ENCODE results near the gene CAMK1G.

Gene CAMK1G

DNA sequence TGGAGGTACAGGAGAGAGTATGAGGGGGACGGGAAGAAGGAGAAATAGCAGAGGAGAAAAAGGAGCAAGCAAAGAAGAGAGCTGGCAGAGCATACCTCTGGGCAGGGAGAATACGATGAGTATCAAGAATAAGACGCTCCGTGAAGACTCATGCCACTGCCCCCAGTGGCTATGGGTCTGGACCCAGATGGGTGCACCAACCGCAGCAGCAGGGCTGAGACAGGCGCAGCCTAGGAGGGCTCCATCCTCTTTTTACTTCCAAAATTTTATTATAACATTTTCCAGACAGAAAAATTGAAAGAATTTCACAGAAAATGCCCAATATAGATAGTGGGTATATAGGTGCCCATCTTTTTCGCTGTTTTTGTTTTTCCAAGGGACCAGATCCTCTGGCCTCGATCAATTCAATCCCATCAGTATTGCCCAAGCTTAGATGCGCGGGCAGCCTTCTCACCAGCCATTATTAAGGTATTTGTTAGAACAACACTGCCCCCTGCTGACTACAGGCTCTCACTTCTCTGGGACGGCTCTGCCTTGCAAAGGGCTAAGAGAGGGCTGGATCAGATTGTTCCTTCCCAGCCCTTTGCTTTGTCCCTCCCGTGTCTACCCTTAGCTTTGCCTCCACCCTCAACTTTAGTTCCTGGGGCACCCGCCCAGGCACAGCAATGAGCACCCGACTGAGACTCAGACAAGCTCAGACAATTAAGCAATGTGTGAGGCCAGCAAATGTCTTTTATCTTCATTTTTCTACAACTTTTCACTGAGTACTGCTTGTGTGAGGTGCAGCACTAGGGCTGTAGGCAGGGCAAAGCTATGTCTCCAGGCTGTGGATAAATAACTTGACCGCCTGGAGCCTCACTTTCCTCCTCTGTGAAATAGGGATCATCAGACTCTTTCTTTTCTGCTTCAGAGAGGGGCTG, 17.5 kb upstream of the CAMK1G start:
- peak; percentile 86 for FAIRE-seq

DNA sequence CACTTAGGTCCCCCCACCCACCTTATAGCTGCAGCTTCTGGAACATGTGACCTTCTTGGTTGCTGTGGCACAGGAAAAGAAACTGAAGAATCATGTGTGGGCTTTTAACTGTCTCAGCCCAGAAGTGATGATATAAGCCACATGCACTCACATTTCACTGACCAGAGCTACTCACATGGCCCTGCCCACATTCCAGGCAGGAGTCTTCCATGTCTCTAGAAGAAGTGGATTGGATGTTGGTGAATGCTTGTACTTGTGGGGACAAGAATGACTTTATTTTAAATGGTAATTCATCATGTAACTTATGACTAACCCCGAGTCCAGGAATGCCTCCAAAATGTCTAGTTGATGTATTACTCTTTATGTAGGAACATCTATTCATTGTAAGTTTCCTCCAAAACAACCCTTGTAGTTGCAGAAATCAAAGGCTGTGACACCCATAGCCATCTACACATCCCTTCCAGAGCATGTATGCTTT, 15.8 kb upstream of the CAMK1G start:
- no peak for FAIRE-seq

DNA sequence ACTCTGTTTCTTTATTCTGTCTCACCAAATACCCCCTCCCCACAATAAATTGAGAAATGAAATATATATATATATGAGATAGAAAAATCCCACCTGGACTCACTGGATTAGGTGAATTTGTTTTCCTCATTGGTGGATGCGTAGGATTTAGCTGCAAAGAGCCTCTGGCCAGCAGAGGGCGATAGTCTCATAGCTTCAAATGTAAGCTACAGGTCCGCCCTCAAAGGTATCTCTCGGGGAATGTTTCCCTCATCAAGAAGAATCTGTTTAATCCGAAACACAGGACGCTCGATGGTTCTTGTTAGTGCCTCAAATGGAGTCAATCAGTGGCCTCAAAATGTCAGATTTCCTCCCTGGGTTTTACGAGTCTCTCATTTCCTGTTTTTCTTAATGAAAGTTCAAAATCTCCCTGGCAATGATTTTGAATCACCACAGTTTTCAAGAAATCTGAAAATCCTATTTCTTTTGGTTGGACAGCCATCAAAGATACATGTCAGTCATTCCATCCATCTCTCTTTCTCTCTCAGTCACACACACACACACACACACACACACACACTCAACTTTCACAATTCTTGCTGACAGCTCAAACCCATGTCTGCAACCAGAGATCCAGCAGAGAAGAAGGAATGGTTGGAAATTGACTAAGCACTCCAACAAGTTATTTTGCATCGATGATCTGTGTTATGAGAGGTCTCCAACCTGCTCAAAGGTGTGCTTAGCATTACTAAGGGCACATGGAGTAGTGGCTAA, 13.9 kb upstream of the CAMK1G start:
- peak; percentile 69 for FAIRE-seq

DNA sequence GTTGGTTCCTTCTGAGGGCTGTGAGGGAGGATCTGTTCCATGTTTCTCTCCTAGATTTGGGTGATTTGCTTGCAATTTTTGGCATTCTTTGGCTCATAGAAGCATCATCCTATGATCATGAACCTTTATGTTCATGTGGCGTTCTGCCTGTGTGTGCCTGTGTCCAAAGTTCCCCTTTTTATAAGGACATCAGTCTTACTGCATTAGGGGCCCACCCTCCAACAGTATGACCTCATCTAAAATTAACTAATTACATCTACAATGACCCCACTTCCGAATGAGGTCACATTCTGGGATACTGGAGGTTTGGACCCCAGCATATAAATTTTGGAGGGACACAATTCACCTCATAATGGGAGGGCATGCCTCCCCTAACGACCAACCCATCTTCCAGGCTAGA, 12.8 kb upstream of the CAMK1G start:
- FAIRE-seq: no peak

DNA sequence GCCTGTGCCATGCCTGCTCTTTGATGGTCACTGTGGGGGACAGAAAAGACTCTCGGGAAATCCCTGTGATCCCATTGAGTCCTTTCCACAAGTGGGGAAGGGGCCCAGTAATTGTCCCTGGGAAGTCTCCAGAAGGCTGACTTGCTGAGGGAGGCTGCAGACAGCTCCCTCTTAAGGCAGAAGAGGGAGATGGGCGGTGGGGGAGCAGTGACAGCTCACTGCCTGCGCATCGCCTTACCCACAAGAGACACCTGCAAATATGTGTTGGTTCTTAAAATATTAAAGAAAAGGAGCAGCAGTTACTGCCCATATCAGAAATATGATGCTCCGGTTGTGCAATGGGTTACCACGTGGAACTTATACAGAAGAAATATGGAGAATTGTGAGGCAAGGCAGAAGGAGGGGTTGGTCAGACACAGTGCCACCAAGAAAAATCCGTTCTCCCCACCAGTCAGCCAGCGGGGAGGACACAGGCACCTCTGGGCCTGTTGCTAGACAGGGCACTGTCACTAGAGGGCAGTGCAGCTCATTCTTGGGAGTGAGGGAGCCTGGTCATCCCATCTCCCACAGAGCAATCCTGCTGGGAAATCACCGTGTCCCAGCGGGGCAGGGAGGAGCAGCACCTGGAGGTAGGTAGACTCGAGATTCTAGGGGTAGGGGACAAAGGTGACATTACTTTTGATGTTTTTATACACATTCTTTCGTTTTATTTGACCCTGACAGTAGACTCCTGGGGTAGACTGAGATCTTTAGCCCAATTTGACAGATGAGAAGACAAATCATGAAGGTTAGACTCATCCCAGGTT, 6.9 kb upstream of the CAMK1G start:
- FAIRE-seq: no peak

DNA sequence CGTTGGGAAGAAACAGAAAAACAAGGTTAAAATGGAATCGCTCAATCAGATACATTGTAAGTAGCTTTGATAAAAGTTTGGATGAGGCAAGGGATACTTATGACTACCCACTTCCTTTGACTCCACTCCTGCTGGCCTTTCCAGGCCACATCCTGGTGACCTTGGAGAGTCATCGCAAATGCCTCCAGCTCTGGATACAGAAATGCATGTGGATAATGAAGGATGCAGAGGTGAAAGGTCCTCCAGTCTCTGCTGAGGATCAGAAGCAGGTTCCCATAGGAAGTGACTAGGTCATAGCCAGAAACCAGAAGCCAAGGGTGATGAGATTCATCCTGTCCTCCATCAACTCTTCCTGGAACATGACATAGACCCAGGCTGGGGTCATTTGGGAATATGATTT, 6.2 kb upstream of the CAMK1G start:
- no peak for FAIRE-seq

DNA sequence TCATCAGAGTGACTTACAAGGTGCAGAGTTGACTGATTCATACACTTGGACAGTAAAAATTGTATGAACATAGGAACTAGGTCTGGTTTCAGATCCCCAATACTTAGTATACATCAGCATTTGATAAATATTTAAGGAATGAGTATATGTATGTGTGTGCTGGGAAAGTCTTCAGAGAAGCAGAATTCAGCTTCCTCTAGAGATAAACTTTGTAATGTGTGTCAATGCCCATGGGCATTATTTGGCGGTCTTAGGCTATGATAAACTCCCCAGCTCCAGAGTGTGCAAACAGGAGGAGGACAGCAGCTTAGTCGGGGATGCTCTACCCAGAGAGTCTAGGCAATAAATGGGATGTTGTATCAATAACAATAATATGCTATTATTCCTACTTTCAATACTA, 2.9 kb upstream of the CAMK1G start:
- no peak for FAIRE-seq

DNA sequence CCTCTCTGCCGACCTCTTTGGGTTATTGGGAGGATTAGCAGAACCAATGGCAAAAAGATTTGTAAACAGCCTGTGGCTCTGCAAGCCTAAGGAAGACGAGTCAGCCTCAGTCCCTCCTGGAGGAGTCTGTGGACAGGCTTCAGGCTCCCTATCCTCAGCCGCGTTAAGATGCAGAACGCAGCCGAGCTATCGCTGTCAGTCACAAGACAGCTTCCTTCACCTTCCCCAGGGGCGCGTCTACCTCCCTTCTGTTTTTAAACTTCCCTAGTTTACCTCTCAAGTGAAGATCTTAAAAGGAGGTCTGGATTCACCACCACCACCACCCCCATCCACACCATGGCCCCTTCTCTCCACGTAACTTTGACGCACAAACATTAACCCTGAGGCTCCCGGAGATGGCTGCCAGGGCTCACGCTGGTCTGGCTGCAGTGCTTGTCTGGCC, 738 bp downstream of the CAMK1G start:
- FAIRE-seq: no peak

DNA sequence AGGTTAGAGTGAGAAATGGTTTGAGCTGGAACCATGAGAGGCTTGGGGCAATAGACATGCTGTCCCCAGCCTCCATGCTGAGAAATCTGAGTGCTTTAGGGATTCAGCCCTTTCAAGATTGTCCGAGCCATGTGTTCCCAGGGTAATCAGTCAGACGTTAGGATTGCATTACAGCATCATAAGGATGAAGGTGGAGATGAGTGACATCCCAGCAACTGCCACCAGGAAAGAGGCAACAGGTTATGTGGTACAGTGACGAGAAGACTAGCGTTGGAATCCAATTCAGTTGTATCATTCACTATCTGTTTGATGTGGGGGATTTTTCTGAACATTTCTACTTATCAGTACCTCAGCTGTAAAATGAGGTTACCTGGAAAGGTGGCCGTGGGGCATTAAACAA, 1.7 kb downstream of the CAMK1G start:
- FAIRE-seq: no peak

DNA sequence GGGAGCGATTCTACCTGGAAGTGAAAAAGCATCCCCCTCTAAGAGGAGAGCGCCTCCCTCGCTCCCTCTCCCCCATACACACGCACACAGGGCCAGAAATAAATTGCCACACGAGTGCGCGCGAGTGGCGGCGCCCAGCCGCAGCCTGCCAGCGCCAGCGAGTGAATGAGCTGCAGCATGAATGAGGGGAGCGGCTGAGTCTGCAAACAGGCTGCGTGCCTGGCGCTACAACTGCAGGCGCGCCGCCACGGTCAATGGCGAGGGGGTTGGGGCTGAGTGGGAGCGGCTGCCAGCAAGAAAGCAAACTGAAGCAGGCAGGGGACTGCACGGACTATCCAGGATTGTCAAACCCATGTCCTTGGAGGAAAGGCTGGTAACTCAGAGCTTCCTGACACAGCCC, 2.2 kb downstream of the CAMK1G start:
- no peak for FAIRE-seq

DNA sequence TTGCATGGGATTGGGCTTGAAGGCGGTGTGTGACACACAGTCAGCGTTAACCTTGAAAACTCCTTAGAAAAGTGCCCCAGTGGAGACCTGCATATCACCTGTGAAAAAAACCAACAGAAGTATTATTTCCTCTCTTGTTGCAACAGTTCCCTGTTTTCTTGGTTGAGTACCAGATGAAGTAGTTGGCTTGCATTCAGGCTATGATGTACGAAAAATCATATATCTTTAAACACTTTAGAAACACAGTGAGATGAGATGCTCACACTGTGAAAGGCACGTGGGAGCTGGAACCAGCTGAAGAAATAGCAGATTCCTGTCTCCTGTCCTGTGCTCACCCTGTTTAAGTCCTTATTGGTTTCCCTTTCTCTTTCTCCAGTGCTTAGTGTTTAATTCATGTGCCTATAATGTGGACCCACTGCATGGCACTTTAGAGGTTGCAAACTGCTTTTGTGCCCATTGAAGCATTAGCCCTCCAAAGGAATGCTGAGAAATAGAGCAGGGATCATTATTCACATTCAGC, 2.8 kb downstream of the CAMK1G start:
- no peak for FAIRE-seq

DNA sequence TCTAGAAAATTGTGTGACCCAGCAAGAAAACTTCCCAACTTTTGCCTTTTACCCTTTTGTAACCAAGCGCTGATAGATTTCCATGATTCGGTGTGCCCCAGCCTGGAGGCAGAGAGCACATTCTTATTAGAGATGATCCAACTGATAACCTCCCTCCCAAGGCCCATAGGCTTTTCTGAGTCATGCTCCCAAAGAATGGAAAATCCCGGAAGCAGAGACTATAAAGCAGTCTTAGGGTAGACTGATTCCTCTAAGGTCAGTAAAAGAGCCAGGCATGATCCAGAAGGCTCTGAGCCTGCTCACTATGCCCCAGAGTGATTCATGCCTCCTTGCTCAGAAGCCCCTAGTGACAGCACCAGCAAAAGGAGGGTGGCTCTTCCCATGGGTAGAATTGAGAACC, 4.3 kb downstream of the CAMK1G start:
- FAIRE-seq: no peak

DNA sequence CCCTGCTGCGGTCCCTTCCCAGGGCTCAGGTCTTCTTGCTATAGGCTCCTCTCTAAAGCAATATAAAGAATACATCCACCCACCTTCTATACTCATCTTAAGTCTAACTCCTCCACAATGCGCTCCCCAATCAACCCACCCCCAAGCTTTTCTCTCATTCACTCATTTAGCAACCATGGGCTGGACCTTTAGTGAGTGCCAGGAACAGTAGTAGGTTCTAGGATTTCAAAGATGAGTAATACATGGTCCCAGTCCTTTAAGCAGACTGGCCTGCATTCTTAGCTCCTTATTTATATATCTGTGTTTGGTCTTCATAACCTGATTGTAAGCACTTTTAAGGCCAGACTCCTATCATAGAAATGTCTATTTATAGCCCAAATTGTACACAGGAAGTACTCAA, 5.9 kb downstream of the CAMK1G start:
- FAIRE-seq: no peak

DNA sequence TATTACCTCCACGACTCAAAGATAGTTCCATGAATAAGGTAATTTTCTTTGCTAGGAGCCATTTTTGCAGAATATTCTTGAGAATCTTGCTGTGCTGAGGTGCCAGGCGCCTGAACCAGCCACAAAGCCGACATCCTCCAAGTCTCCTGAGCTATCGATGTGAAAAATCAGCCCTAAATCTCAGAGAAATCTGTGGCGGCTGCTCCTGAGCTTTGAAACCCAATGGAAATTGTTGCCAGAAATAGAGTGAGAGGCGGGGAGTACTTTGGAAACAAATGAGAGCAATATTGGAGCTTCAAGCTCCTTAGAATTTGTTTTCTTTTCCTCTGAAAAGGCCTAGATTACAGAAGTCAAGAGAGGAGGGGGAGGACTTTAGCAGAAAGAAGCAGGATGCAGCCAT, 6.3 kb downstream of the CAMK1G start:
- no peak for FAIRE-seq

DNA sequence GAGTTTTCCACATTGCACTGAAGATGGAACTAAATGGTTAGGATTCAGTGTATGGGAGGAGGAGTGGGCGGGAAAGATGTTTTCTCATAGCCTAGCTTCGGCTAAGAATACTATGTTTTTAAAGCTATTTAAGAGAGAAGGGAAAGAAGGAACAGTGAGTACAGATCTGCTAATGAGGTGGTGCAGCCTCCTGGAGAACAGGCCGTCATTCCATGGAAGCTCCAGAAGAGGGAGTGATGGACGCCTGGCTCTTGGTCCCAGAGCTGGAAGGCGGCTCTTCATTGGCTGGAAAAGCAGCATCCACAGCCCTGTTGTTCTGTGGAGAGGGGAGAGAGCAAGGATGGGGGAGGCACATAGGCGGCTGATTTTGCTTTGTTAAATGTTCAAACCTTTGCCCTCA, 6.9 kb downstream of the CAMK1G start:
- FAIRE-seq: no peak

DNA sequence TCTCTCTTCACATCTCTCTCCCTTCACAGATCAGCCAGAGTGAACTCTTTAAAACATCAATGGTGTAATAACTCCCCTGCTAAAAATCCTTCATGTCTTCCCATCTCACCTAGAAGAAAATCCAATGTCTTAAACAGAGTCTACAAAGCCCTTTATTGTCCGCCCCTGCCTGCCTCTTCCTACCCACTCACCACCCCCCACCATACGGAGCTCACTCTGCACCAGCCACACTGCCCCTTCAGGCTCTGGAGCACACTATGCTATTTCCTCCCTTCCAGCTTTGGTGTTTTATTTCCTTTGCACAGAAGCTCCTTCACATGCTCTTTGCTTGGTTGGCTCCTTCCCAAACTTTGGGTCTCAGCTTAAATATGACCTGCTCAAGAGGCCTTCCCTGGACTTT, 10.2 kb downstream of the CAMK1G start:
- no peak for FAIRE-seq

DNA sequence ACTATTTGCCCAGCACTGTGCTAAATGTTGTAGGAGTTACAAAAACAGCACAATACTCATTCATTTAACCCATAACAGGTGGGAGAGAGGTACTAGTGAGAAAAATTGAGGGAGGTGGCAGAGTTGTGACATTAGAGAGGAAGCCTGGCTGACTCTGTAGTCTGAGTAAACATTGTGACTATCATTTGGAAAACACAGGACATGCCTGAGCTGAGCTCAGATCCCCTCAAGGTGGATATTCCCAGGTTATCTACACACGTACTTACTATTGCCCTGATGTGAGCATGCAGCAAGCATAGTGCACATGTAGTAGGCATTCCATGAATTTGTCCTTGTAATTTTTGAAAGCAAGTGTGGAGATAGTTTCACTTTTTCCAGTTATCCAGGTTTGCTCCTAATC, 10.9 kb downstream of the CAMK1G start:
- FAIRE-seq: no peak

DNA sequence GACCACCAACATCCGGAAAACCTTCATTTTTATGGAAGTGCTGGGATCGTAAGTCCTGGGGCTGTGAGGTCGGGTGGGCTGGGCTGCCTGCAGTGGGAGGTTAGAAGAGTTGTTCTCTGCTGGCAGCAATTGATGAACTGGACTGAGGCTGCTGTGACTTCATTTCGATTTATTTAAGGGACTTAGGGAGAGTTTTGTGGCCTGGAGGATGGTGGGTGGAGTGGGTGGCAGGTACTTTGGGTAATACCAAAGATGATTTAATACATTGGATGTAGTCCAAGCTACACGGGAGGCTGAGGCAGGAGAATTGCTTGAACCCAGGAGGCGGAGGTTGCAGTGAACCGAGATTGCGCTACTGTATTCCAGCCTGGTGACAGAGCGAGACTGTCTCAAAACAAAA, 11.5 kb downstream of the CAMK1G start:
- FAIRE-seq: no peak

DNA sequence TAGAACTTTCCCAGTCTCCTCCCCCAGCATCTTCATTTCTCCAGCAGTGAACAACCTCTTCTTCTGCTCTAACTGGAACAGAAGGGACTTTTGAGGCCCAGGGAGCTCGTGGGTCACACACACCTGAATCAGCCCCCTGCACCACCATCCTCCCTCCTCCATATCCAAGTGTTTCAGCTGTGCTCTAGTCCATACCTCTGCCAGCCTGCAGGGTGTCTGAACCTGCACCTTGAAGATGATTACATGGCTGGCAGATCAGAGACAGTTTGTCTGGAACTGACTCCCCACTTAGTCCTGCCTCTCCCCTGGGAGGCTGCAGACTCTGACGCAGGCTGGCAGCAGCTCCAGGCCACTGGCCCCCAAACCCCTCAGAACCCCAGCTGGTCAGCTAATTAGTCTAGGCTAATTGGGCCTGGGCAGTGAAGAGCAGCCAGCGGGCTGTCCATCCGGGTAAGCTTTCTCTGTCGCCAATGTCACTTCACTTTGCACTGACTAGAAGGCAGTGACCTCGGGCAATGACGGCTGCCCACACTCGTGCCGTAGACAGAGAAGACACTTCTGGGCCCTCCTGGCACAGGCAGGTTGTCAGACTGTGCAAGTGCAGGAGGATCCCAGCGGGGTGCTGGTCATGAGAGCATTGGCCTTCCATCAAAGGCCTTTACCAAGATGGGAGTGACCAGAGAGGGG, 12.2 kb downstream of the CAMK1G start:
- no peak for FAIRE-seq

DNA sequence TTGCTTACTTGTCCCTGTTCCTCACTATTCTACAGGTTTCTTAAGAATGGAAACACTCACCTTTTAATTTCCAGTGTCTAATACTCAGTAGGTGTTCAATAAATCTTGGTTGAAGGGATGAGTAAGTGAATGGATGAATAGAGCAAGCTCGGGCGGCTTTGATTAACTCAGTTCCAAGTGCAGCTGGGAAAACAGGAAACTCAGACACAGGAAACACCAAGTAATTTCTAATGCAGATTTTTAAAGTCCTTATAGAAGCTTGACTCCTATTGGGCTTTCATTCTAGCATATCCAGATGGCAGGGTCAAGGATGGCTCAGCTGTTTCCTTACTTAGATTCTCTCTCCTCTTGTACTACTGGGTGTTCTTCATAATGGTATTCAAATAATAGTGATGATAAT, 14.0 kb downstream of the CAMK1G start:
- no peak for FAIRE-seq

DNA sequence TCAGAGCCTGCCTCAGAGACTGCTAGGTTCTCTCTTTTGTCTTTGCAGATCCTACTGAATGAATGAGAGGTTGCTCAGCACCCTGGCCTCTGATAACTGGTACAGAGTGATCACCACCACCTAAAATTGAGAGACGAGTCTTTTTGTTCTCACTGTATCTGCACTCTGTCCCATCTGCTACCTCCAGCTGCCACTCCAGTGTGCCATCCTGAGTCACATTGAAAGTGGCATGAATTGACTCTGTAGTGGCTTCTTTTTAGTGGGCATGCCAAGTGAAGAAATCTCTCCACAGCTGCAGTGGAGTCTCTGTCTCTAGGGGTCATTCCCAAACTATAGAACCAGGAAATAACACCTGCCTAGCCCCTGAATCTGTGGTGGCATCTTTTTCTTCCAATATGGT, 14.7 kb downstream of the CAMK1G start:
- FAIRE-seq: no peak

DNA sequence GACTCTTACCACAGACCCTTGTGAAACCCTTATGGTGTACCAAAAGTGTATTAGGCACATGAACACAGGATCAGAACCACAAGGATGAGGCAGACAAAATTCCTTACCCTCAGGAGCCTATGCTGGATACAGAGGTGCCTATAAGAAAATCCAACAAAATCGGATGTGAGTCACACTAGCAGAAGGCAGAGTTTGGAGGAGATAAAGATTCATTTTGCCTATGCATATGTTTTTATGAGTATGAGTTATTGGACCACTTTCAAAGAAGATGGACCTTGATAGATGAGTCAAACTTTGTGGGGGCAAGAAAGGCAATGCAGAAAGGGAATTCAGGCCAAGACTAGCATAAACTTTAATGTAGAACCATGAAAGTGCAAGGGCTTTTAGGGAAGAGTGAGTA, 17.0 kb downstream of the CAMK1G start:
- FAIRE-seq: no peak

All from TTC549 (cell line).